ENCODE measurements around the gene ATP6AP1. TPM values are rescaled to one million over a fixed set of nuclear protein-coding genes. Genes with fewer than 3 reads are reported as not detected.

The ATP6AP1 gene
- total and polyA plus RNA-seq, 3 experiments from 2014 or later, result 43.0 to 129 (median 43.2) TPM

DNA sequence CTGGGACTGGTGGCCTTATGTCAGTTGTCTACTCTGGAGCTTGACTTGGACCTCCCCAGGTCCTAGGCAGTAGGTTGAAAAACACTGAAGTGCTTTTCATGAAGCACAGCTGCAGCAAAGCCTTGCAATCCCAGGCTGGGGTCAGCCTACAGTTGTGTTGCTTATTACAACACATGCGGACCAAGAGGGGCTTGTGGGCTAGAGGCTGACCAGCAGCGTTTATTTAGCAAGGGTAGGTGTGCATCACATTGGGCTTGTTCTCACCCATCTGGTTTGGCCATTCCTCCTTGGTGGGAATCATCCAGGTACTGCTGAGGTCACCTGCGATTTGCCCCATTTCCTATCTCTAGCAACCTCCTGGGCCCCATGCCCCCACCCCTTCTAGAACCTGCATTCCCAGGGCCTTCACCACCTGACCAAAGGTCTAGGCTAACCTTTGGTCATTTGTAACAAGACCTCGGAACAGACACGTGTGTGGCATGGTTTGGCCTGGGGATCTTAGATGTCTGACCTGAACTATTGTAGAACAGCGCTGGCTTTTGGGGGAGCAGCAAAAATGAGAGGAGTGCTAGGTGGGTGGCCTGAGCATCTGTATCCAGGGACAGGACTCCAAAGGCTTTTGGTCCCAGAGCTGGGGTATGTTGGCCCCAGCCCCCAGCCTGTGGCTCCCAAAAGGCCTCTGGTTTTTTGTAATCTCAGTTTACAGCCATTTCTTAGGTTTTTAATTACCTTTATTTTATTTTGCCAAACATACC is 27.3 kb upstream of the ATP6AP1 start:
- H3K36me3 Mint-ChIP-seq, result peaks cover 11 to 44% (median 11%) of the 10 kb centered on the region in 3 donors
- peak overlapping the region in 7 of 8 donors; percentile 24 to 100 (median 76) for H3K27ac Mint-ChIP-seq
- H3K9me3 Mint-ChIP-seq, result no peaks in the 10 kb centered on the region
- H3K4me1 Mint-ChIP-seq, result peaks cover 19 to 33% (median 23%) of the 10 kb centered on the region in 3 donors
- Histone ChIP-seq H3K27ac (ENCODE audit: low read depth, low read length) (no peak overlapping the region), H3K4me3 (ENCODE audit: low read length) (no peak overlapping the region), H3K27me3 (ENCODE audit: insufficient read depth, low read length, poor library complexity, severe bottlenecking) (no peaks in the 10 kb centered on the region), H3K36me3 (ENCODE audit: insufficient read depth, low read length) (peaks cover 22% of the 10 kb centered on the region), H3K4me1 (ENCODE audit: insufficient read depth, low read length) (peaks cover 14% of the 10 kb centered on the region), H3K9me3 (ENCODE audit: low read length) (no peaks in the 10 kb centered on the region)
- peak overlapping the region in 3 of 7 donors; percentile 51 to 54 (median 52) for H3K4me3 Mint-ChIP-seq
- ChIA-PET CTCF (no interaction called here), POLR2A (interaction anchor here (1.5 to 1.7 kb wide), 2 partner anchors 10 to 27 kb away, joined by 3 to 4 read pairs; partner anchors contain the start of genes ATP6AP1 and TAFAZZIN)
- peak in 1 of 5 donors; percentile 15 for DNase-seq
- H3K27me3 Mint-ChIP-seq, result peaks cover 0 to 25% of the 10 kb centered on the region in 2 donors

- peak overlapping the region in 5 of 8 donors; percentile 12 to 92 (median 60) for H3K27ac Mint-ChIP-seq
- peaks cover 14% of the 10 kb centered on the region for H3K4me1 ChIP-seq (ENCODE audit: insufficient read depth, low read length)
- POLR2A ChIA-PET, result no interaction called here
- CTCF ChIA-PET, result no interaction called here
- peaks cover 17 to 31% (median 21%) of the 10 kb centered on the region in 3 donors for H3K4me1 Mint-ChIP-seq
- peaks cover 22% of the 10 kb centered on the region for H3K36me3 ChIP-seq (ENCODE audit: insufficient read depth, low read length)
- H3K27me3 ChIP-seq (ENCODE audit: insufficient read depth, low read length, poor library complexity, severe bottlenecking), result no peaks in the 10 kb centered on the region
- H3K9me3 Mint-ChIP-seq, result no peaks in the 10 kb centered on the region
- H3K4me3 ChIP-seq (ENCODE audit: low read length), result no peak overlapping the region
- H3K9me3 ChIP-seq (ENCODE audit: low read length), result no peaks in the 10 kb centered on the region
- no peak for DNase-seq
- peaks cover 0 to 25% of the 10 kb centered on the region in 2 donors for H3K27me3 Mint-ChIP-seq
- H3K36me3 Mint-ChIP-seq, result peaks cover 11 to 44% (median 11%) of the 10 kb centered on the region in 3 donors
- no peak overlapping the region for H3K27ac ChIP-seq (ENCODE audit: low read depth, low read length)
- peak overlapping the region in 1 of 7 donors; percentile 19 for H3K4me3 Mint-ChIP-seq
Measured at GRCh38 chrX:154401918-154402621, 26.4 kb upstream of the ATP6AP1 start.

GRCh38 chrX:154402622-154403127 is 25.8 kb upstream of the ATP6AP1 start:
- ChIA-PET POLR2A (no interaction called here), CTCF (no interaction called here)
- no peak overlapping the region for H3K4me3 Mint-ChIP-seq

GRCh38 chrX:154403192-154403591 is 25.3 kb upstream of the ATP6AP1 start:
- peaks cover 14% of the 10 kb centered on the region for H3K4me1 ChIP-seq (ENCODE audit: insufficient read depth, low read length)
- peaks cover 22% of the 10 kb centered on the region for H3K36me3 ChIP-seq (ENCODE audit: insufficient read depth, low read length)
- no peaks in the 10 kb centered on the region for H3K9me3 ChIP-seq (ENCODE audit: low read length)
- ChIA-PET CTCF (no interaction called here), POLR2A (interaction anchor here (0.6 kb wide), 1 partner anchor 140 kb away, joined by 4 read pairs; no protein-coding TSS in a partner anchor)
- peaks cover 11 to 41% (median 11%) of the 10 kb centered on the region in 3 donors for H3K36me3 Mint-ChIP-seq
- peak overlapping the region in 2 of 8 donors; percentile 79 to 91 for H3K27ac Mint-ChIP-seq
- no peak overlapping the region for H3K4me3 ChIP-seq (ENCODE audit: low read length)
- H3K27me3 Mint-ChIP-seq, result peaks cover 0 to 23% of the 10 kb centered on the region in 2 donors
- H3K27ac ChIP-seq (ENCODE audit: low read depth, low read length), result no peak overlapping the region
- H3K4me1 Mint-ChIP-seq, result peaks cover 16 to 27% (median 19%) of the 10 kb centered on the region in 3 donors
- no peaks in the 10 kb centered on the region for H3K27me3 ChIP-seq (ENCODE audit: insufficient read depth, low read length, poor library complexity, severe bottlenecking)
- no peak for DNase-seq
- peak overlapping the region in 1 of 7 donors; percentile 45 for H3K4me3 Mint-ChIP-seq
- H3K9me3 Mint-ChIP-seq, result no peaks in the 10 kb centered on the region

More at GRCh38 chrX:154402622-154403127, 25.8 kb upstream of the ATP6AP1 start:
- Histone ChIP-seq H3K4me1 (ENCODE audit: insufficient read depth, low read length) (peaks cover 14% of the 10 kb centered on the region), H3K4me3 (ENCODE audit: low read length) (no peak overlapping the region), H3K27me3 (ENCODE audit: insufficient read depth, low read length, poor library complexity, severe bottlenecking) (no peaks in the 10 kb centered on the region), H3K36me3 (ENCODE audit: insufficient read depth, low read length) (peaks cover 22% of the 10 kb centered on the region), H3K9me3 (ENCODE audit: low read length) (no peaks in the 10 kb centered on the region), H3K27ac (ENCODE audit: low read depth, low read length) (no peak overlapping the region)
- Mint-ChIP-seq H3K9me3 (no peaks in the 10 kb centered on the region), H3K4me1 (peaks cover 16 to 30% (median 21%) of the 10 kb centered on the region in 3 donors), H3K36me3 (peaks cover 11 to 44% (median 11%) of the 10 kb centered on the region in 3 donors), H3K27ac (peak overlapping the region in 4 of 8 donors; percentile 28 to 91 (median 76)), H3K27me3 (peaks cover 0 to 25% of the 10 kb centered on the region in 2 donors)
- DNase-seq, result no peak

DNA sequence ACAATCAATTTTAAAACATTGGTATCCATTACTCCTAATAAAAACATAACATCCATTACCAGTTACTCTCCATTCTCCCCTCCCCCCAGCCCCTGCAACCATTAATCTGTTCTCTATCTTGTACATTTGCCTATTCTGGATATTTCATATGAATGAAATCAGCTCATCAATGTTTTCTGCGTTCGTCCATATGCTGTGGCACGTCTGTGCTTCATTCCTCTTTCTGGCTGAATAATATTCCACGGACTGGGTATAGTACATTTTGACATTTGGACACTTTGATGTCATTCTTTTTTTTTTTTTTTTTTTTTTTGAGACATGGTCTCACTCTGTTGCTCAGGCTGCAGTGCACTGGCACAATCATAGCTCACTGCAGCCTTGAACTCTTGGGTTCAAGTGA is 24.6 kb upstream of the ATP6AP1 start:
- H3K36me3 ChIP-seq (ENCODE audit: insufficient read depth, low read length), result peaks cover 22% of the 10 kb centered on the region
- Mint-ChIP-seq H3K9me3 (no peaks in the 10 kb centered on the region), H3K27ac (peak overlapping the region in 2 of 8 donors; percentile 49 to 79), H3K36me3 (peaks cover 8 to 34% (median 8%) of the 10 kb centered on the region in 3 donors), H3K4me1 (peaks cover 11 to 30% (median 16%) of the 10 kb centered on the region in 3 donors), H3K27me3 (peaks cover 0 to 21% of the 10 kb centered on the region in 2 donors), H3K4me3 (peak overlapping the region in 1 of 7 donors; percentile 45)
- no peaks in the 10 kb centered on the region for H3K9me3 ChIP-seq (ENCODE audit: low read length)
- H3K27ac ChIP-seq (ENCODE audit: low read depth, low read length), result no peak overlapping the region
- DNase-seq, result no peak
- no peaks in the 10 kb centered on the region for H3K27me3 ChIP-seq (ENCODE audit: insufficient read depth, low read length, poor library complexity, severe bottlenecking)
- ChIA-PET CTCF (no interaction called here), POLR2A (interaction anchor here (0.6 kb wide), 2 partner anchors 26 to 139 kb away, joined by 4 to 9 read pairs; no protein-coding TSS in a partner anchor)
- no peak overlapping the region for H3K4me3 ChIP-seq (ENCODE audit: low read length)
- H3K4me1 ChIP-seq (ENCODE audit: insufficient read depth, low read length), result peaks cover 14% of the 10 kb centered on the region

DNA sequence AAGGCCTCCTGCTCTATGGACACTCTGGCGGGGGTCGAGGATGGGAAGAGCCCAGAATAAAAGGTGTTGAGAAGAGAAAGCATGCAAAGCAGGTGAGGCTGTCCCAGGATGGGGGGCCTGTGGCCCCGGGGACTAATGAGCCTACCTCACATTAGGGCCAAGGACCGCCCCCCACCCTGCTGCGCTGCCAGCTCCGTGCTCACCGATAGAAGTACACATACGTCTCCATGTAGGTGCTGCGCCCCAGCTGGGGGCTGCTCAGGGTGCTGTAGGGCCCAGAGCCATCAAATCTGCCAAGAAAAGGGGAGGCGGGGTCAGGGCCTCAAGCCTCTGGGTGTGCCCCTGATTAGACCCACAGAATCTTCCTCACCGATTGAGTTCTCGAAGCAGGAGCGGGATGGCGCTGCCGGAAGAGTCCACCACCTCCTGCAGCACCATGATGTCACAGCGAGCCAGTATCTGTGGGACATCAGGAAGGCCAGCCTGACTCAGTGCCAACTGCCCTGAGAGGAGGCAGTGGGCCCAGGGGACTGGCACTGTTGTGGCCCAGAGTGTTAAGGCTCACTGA is 23.8 kb upstream of the ATP6AP1 start:
- H3K36me3 Mint-ChIP-seq, result peaks cover 1 to 25% (median 2%) of the 10 kb centered on the region in 3 donors
- DNase-seq, result no peak
- H3K4me3 Mint-ChIP-seq, result no peak overlapping the region
- Histone ChIP-seq H3K9me3 (ENCODE audit: low read length) (no peaks in the 10 kb centered on the region), H3K27ac (ENCODE audit: low read depth, low read length) (no peak overlapping the region), H3K4me3 (ENCODE audit: low read length) (no peak overlapping the region), H3K4me1 (ENCODE audit: insufficient read depth, low read length) (peaks cover 6% of the 10 kb centered on the region), H3K27me3 (ENCODE audit: insufficient read depth, low read length, poor library complexity, severe bottlenecking) (no peaks in the 10 kb centered on the region), H3K36me3 (ENCODE audit: insufficient read depth, low read length) (peaks cover 15% of the 10 kb centered on the region)
- ChIA-PET CTCF (no interaction called here), POLR2A (no interaction called here)
- peaks cover 0 to 15% of the 10 kb centered on the region in 2 donors for H3K27me3 Mint-ChIP-seq
- no peak overlapping the region for H3K27ac Mint-ChIP-seq
- peaks cover 2 to 24% (median 8%) of the 10 kb centered on the region in 3 donors for H3K4me1 Mint-ChIP-seq
- no peaks in the 10 kb centered on the region for H3K9me3 Mint-ChIP-seq

- H3K36me3 Mint-ChIP-seq, result peaks cover 0 to 5% (median under 1%) of the 10 kb centered on the region in 3 donors
- H3K9me3 Mint-ChIP-seq, result no peaks in the 10 kb centered on the region
- H3K4me3 Mint-ChIP-seq, result peak overlapping the region in 6 of 7 donors; percentile 12 to 71 (median 43)
- no peak overlapping the region for H3K4me3 ChIP-seq (ENCODE audit: low read length)
- peaks cover 7 to 23% (median 10%) of the 10 kb centered on the region in 3 donors for H3K4me1 Mint-ChIP-seq
- ChIA-PET CTCF (no interaction called here), POLR2A (interaction anchor here (2.1 kb wide), 1 partner anchor 9 kb away, joined by 12 read pairs; the partner anchor contains the start of gene RPL10)
- H3K4me1 ChIP-seq (ENCODE audit: insufficient read depth, low read length), result peaks cover 9% of the 10 kb centered on the region
- no peak for DNase-seq
- no peaks in the 10 kb centered on the region for H3K27me3 ChIP-seq (ENCODE audit: insufficient read depth, low read length, poor library complexity, severe bottlenecking)
- H3K27ac Mint-ChIP-seq, result peak overlapping the region in 4 of 8 donors; percentile 23 to 88 (median 72)
- H3K9me3 ChIP-seq (ENCODE audit: low read length), result no peaks in the 10 kb centered on the region
- peaks cover 0 to 7% of the 10 kb centered on the region in 2 donors for H3K27me3 Mint-ChIP-seq
- peak overlapping the region; percentile 24 for H3K27ac ChIP-seq (ENCODE audit: low read depth, low read length)
- no peaks in the 10 kb centered on the region for H3K36me3 ChIP-seq (ENCODE audit: insufficient read depth, low read length)
Measured at GRCh38 chrX:154408659-154409221, 19.7 kb upstream of the ATP6AP1 start.
